GM23338 (cell line): ENCODE data around the gene MLF2. TPM values are rescaled to one million over a fixed set of nuclear protein-coding genes. Genes with fewer than 3 reads are reported as not detected.
A peak's percentile ranks its signal among the peaks of the same experiment; 100 is the strongest.

Experiments used
- ATAC-seq: fragments of 200-7000 bp; cut with Tn5 transposase; 3 replicates; pipeline ENCODE4 v1.9.1; 2020
- DNase-seq: peaks from one replicate; pipeline ENCODE4 v3.0.0-alpha.2; 2015; ENCODE audit warnings: low spot score
- H2AFZ ChIP-seq: fragments of 200-600 bp; sonication (generic); 2 replicates; pipeline ENCODE4 v1.8.0; 2016; ENCODE audit warnings: antibody characterized with exemption, mild to moderate bottlenecking, moderate library complexity
- H3F3A ChIP-seq: fragments of 200-600 bp; sonication (generic); replicated peaks from 2 replicates; pipeline ENCODE4 v1.8.0; 2017; ENCODE audit warnings: antibody characterized with exemption, mixed run types, low read depth
- H3K27ac ChIP-seq: fragments of 200-600 bp; sonication (generic); 2 replicates; pipeline ENCODE4 v1.6.1; 2016; ENCODE audit warnings: low read depth
- H3K27me3 ChIP-seq: fragments of 200-600 bp; sonication (generic); 2 replicates; pipeline ENCODE4 v1.8.0; 2016; ENCODE audit warnings: mild to moderate bottlenecking, mixed run types, moderate library complexity; ENCODE audit not compliant: insufficient read depth
- H3K36me3 ChIP-seq: fragments of 200-600 bp; sonication (generic); 2 replicates; pipeline ENCODE4 v1.8.0; 2016; ENCODE audit warnings: mild to moderate bottlenecking; ENCODE audit not compliant: insufficient read depth
- H3K4me1 ChIP-seq: fragments of 200-600 bp; sonication (generic); 2 replicates; pipeline ENCODE4 v1.8.0; 2016; ENCODE audit warnings: mild to moderate bottlenecking, moderate library complexity; ENCODE audit not compliant: insufficient read depth
- H3K4me2 ChIP-seq: fragments of 200-600 bp; sonication (generic); 2 replicates; pipeline ENCODE4 v1.7.1; 2017; ENCODE audit warnings: mixed run types
- H3K4me3 ChIP-seq: fragments of 200-600 bp; sonication (generic); 2 replicates; pipeline ENCODE4 v1.6.1; 2016; ENCODE audit warnings: mixed run types
- H3K79me2 ChIP-seq: fragments of 200-600 bp; sonication (generic); replicated peaks from 2 replicates; pipeline ENCODE4 v1.8.0; 2017; ENCODE audit warnings: mild to moderate bottlenecking; ENCODE audit not compliant: insufficient read depth
- H3K9me2 ChIP-seq: fragments of 200-600 bp; sonication (generic); 2 replicates; pipeline ENCODE4 v1.8.0; 2017; ENCODE audit not compliant: insufficient read depth
- H4K20me1 ChIP-seq: fragments of 200-600 bp; sonication (generic); replicated peaks from 2 replicates; pipeline ENCODE4 v1.8.0; 2017; ENCODE audit warnings: mild to moderate bottlenecking; ENCODE audit not compliant: insufficient read depth
- H3K27ac Mint-ChIP-seq: 2 replicates; pipeline ENCODE4 v1.8.0; 2020; ENCODE audit warnings: inconsistent platforms, mild to moderate bottlenecking, moderate library complexity, mixed read lengths
- H3K27me3 Mint-ChIP-seq: 3 replicates; pipeline ENCODE4 v1.8.0; 2022; ENCODE audit warnings: low read depth, mild to moderate bottlenecking, moderate library complexity, mixed read lengths, inconsistent platforms; ENCODE audit not compliant: insufficient read depth, poor library complexity
- H3K36me3 Mint-ChIP-seq: 3 replicates; pipeline ENCODE4 v1.8.0; 2021; ENCODE audit warnings: low read depth, mild to moderate bottlenecking, inconsistent platforms, moderate library complexity, mixed read lengths
- H3K4me1 Mint-ChIP-seq: 3 replicates; pipeline ENCODE4 v1.8.0; 2020; ENCODE audit warnings: mild to moderate bottlenecking, inconsistent platforms, mixed read lengths
- H3K4me3 Mint-ChIP-seq: 3 replicates; pipeline ENCODE4 v1.8.0; 2021; ENCODE audit warnings: moderate library complexity, mild to moderate bottlenecking, inconsistent platforms, mixed read lengths
- H3K9me3 Mint-ChIP-seq: 3 replicates; pipeline ENCODE4 v1.8.0; 2020; ENCODE audit warnings: moderate library complexity, mild to moderate bottlenecking, inconsistent platforms, mixed read lengths
- CREB1 ChIP-seq: fragments of 250-450 bp; sonication (Bioruptor Pico); IDR thresholded peaks from 2 replicates; pipeline ENCODE4 v1.5.0; 2020; ENCODE audit warnings: low read depth, mild to moderate bottlenecking, moderate library complexity
- JUNB ChIP-seq: IDR thresholded peaks from one replicate; pipeline ENCODE4 v1.6.1; 2016; ENCODE audit warnings: antibody characterized with exemption; ENCODE audit not compliant: unreplicated experiment
- NANOG ChIP-seq: IDR thresholded peaks from 2 replicates; pipeline ENCODE4 v1.6.1; 2016; ENCODE audit warnings: antibody characterized with exemption, borderline replicate concordance
- polyA plus RNA-seq: library from polyadenylated mRNA; unstranded; fragments of >200 nt; fragmentation: Nextera tagmentation; extraction: Ambion mirVana; gene quantifications from 2 replicates; pipeline ENCODE4 v1.2.1, GENCODE V29; 2016
- total RNA-seq: library from RNA; depleted of rRNA; stranded (reverse); fragments of >200 nt; shearing (Covaris generic); gene quantifications from 2 replicates; pipeline ENCODE4 v1.2.3, GENCODE V29; 2014
- TF ChIP-seq, protein P1 (sequence below), 2 experiments: fragments of 200-600 bp in 1 of 2; sonication (generic) in 1 of 2; conservative IDR thresholded peaks; 2 replicates each; pipeline versions ENCODE4 v1.5.1 to v1.6.1; 2016 to 2017; ENCODE audit warnings: antibody characterized with exemption in 2 of 2, low read depth in 2 of 2, mild to moderate bottlenecking in 2 of 2, moderate library complexity in 1 of 2
- TF ChIP-seq, protein P2 (sequence below): IDR thresholded peaks from 2 replicates; pipeline ENCODE4 v1.6.1; 2016; ENCODE audit warnings: antibody characterized with exemption
- TF ChIP-seq, protein P3 (sequence below): IDR thresholded peaks from one replicate; pipeline ENCODE4 v1.6.1; 2018; ENCODE audit warnings: antibody characterized with exemption; ENCODE audit not compliant: unreplicated experiment

MLF2 gene
- total and polyA plus RNA-seq, 2 experiments from 2014 or later, result 280 to 289 TPM

DNA sequence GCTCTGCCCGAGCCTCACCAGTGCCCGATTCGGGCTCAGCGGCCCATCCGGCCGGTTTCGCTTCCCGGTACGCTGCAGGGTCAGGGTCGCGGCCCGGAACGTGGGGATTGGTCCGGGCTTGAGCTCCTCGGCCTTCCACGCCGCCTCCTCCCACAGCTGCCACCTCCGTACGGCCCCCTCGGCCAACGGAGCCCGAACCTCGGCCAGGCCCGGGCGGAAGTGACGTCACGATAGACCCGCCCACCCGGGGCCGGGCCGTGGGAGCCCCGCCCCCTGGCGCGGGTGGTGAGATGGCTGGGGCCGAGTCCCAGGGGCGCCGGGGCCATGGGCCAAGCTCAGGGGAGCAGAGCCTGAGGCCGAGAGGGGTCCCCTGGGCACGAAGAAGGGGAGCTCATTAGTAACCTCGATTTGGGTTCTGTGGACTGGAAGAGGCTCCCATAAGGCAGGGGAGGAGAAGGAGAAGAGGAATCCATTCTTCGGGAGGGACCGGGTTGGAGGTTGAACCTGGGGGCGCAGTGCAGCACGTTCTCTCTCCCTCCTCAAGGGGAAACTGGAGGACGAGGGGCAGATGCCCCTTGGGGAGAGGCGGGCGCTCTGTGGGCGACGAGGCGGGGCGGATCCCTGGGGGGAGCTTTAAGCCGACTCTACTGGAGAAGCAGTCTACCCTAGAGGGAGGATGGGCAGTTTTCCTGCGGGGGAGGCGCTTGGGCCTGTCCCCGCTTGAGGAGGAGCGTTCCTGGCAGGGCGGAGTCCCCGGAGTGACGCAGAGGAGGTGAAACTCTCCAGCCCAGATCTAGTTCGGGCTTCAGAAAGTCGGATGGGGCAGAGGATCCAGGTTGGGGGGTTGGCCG lies at the start of gene MLF2 (continued):
- TF ChIP-seq, protein P1, sequence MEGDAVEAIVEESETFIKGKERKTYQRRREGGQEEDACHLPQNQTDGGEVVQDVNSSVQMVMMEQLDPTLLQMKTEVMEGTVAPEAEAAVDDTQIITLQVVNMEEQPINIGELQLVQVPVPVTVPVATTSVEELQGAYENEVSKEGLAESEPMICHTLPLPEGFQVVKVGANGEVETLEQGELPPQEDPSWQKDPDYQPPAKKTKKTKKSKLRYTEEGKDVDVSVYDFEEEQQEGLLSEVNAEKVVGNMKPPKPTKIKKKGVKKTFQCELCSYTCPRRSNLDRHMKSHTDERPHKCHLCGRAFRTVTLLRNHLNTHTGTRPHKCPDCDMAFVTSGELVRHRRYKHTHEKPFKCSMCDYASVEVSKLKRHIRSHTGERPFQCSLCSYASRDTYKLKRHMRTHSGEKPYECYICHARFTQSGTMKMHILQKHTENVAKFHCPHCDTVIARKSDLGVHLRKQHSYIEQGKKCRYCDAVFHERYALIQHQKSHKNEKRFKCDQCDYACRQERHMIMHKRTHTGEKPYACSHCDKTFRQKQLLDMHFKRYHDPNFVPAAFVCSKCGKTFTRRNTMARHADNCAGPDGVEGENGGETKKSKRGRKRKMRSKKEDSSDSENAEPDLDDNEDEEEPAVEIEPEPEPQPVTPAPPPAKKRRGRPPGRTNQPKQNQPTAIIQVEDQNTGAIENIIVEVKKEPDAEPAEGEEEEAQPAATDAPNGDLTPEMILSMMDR (conservative IDR thresholded peaks at IDR 0.05; ENCODE audit: low read depth in 2 of 2), result peak in 1 of 2 experiments; percentile 92; a peak in 2 of 4 replicates
- TF ChIP-seq JUNB, result no peak

DNA sequence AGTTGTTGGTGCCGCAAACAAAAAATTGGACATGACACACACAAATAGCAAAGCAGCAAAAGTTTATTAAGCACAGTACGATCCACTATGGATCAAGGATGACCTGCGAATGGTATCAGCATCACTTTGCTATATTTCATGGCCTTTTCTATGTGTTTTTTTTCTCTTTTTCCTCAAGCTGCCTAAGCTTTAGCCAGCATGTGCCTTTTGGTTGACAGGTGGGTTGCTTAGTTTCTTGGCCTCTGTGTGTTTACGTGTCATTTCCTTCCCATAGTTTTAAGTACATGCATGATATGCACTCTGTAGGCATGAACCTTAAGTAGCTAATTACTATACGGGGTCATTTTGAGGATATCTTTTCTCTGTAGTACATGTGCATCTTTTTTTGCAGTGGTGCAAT lies 46.2 kb upstream of the MLF2 start:
- H3K27ac Mint-ChIP-seq, result no peak overlapping the region
- no peaks in the 10 kb centered on the region for H3K36me3 ChIP-seq
- H2AFZ ChIP-seq, result no peak overlapping the region
- no peak for DNase-seq
- H3K9me2 ChIP-seq, result no peaks in the 10 kb centered on the region
- no peaks in the 10 kb centered on the region for H3F3A ChIP-seq
- peaks cover 2% of the 10 kb centered on the region; the same call in 1 of the 3 replicates for H3K4me1 Mint-ChIP-seq
- no peaks in the 10 kb centered on the region for H3K27me3 ChIP-seq
- H3K9me3 Mint-ChIP-seq, result peaks cover 2% of the 10 kb centered on the region
- no peak overlapping the region for H3K4me2 ChIP-seq
- peaks cover 6% of the 10 kb centered on the region for H3K27me3 Mint-ChIP-seq
- H3K4me3 ChIP-seq, result no peak overlapping the region
- no peaks in the 10 kb centered on the region for H3K79me2 ChIP-seq
- no peaks in the 10 kb centered on the region for H3K4me1 ChIP-seq
- H3K36me3 Mint-ChIP-seq, result peaks cover 1% of the 10 kb centered on the region; the same call in 1 of the 3 replicates
- TF ChIP-seq JUNB, result no peak
- no peak for TF ChIP-seq CREB1
- TF ChIP-seq NANOG, result no peak
- TF ChIP-seq, protein P2, sequence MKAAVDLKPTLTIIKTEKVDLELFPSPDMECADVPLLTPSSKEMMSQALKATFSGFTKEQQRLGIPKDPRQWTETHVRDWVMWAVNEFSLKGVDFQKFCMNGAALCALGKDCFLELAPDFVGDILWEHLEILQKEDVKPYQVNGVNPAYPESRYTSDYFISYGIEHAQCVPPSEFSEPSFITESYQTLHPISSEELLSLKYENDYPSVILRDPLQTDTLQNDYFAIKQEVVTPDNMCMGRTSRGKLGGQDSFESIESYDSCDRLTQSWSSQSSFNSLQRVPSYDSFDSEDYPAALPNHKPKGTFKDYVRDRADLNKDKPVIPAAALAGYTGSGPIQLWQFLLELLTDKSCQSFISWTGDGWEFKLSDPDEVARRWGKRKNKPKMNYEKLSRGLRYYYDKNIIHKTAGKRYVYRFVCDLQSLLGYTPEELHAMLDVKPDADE, result no peak
- no peaks in the 10 kb centered on the region for H4K20me1 ChIP-seq
- no peak overlapping the region for H3K4me3 Mint-ChIP-seq
- no peak for ATAC-seq
- no peak overlapping the region for H3K27ac ChIP-seq

DNA sequence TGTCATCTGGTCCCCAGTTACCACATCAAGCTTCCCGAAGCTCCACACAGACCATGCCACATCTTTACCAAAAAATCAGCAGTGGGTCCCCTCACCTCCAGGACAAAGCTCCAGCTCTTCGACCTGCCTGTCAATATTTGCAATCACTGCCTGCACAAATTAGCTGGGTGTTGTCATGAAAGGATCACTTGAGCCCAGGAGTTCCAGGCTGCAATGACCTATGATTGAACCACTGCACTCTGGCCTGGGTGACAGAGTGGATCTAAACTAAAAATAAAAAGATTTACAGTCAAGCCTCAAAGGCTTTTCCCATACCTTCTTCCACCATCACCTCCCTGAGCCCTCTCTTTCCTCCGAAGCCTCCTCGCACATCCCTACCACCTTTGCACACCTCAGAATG lies 43.6 kb upstream of the MLF2 start:
- Histone ChIP-seq H3K36me3 (no peaks in the 10 kb centered on the region), H2AFZ (no peak overlapping the region), H3K27me3 (no peaks in the 10 kb centered on the region), H3K27ac (no peak overlapping the region), H3K9me2 (no peaks in the 10 kb centered on the region), H3K79me2 (no peaks in the 10 kb centered on the region), H4K20me1 (no peaks in the 10 kb centered on the region), H3F3A (no peaks in the 10 kb centered on the region), H3K4me3 (no peak overlapping the region), H3K4me2 (no peak overlapping the region), H3K4me1 (no peaks in the 10 kb centered on the region; the same call in 1 of the 2 replicates)
- TF ChIP-seq NANOG, result no peak
- TF ChIP-seq, protein P3, sequence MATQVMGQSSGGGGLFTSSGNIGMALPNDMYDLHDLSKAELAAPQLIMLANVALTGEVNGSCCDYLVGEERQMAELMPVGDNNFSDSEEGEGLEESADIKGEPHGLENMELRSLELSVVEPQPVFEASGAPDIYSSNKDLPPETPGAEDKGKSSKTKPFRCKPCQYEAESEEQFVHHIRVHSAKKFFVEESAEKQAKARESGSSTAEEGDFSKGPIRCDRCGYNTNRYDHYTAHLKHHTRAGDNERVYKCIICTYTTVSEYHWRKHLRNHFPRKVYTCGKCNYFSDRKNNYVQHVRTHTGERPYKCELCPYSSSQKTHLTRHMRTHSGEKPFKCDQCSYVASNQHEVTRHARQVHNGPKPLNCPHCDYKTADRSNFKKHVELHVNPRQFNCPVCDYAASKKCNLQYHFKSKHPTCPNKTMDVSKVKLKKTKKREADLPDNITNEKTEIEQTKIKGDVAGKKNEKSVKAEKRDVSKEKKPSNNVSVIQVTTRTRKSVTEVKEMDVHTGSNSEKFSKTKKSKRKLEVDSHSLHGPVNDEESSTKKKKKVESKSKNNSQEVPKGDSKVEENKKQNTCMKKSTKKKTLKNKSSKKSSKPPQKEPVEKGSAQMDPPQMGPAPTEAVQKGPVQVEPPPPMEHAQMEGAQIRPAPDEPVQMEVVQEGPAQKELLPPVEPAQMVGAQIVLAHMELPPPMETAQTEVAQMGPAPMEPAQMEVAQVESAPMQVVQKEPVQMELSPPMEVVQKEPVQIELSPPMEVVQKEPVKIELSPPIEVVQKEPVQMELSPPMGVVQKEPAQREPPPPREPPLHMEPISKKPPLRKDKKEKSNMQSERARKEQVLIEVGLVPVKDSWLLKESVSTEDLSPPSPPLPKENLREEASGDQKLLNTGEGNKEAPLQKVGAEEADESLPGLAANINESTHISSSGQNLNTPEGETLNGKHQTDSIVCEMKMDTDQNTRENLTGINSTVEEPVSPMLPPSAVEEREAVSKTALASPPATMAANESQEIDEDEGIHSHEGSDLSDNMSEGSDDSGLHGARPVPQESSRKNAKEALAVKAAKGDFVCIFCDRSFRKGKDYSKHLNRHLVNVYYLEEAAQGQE, result no peak
- no peaks in the 10 kb centered on the region; the same call in 2 of the 3 replicates for H3K36me3 Mint-ChIP-seq
- no peak overlapping the region for H3K27ac Mint-ChIP-seq
- H3K4me3 Mint-ChIP-seq, result no peak overlapping the region
- ATAC-seq (no peak), DNase-seq (no peak)
- H3K9me3 Mint-ChIP-seq, result no peaks in the 10 kb centered on the region
- H3K4me1 Mint-ChIP-seq, result peaks cover 14% of the 10 kb centered on the region
- peaks cover 15% of the 10 kb centered on the region for H3K27me3 Mint-ChIP-seq
